Endothelial cell of umbilical vein (primary cell): ENCODE data around the gene OSBPL1A. TPM values are rescaled to one million over a fixed set of nuclear protein-coding genes. Genes with fewer than 3 reads are reported as not detected.

ENCODE experiments used
- BruUV-seq: library from RNA; stranded (reverse); fragments of 400-500 nt; replicated peaks from 2 replicates; lab custom pipeline; 2021; lab: Mats Ljungman, UMichigan
- CTCF ChIA-PET: fragments of 300-600, 350-600 bp; sonication (Branson Sonifier 250); formaldehyde crosslinking; loops from one replicate; lab custom pipeline; 2021; ENCODE audit warnings: antibody characterized with exemption, inconsistent platforms; lab: Charles Lee
- POLR2A ChIA-PET: fragments of 300-600, 350-600 bp; sonication (Branson Sonifier 250); formaldehyde crosslinking; loops from one replicate; lab custom pipeline; 2021; ENCODE audit warnings: antibody characterized with exemption, inconsistent platforms; lab: Charles Lee
- DNase-seq: peaks from one replicate; pipeline ENCODE4 v3.0.0-alpha.2; 2011; ENCODE audit warnings: low read depth, low spot score
- FAIRE-seq: peaks from 2 replicates; lab custom pipeline; 2011; peaks lifted over from hg19 to GRCh38; lab: Jason Lieb, UNC
- H2AFZ ChIP-seq: 2 replicates; pipeline ENCODE4 v1.6.0; 2012; ENCODE audit warnings: low read depth, low read length, control low read depth, inconsistent platforms
- H3K27ac ChIP-seq: 2 replicates; pipeline ENCODE4 v1.5.1; 2011; ENCODE audit warnings: low read depth, mild to moderate bottlenecking, control low read depth, low read length, moderate library complexity; ENCODE audit not compliant: insufficient read depth
- H3K27me3 ChIP-seq, 2 experiments: 2 replicates each; pipeline versions ENCODE4 v1.6.0 to v1.6.1; 2011; ENCODE audit warnings: low read length in 2 of 2, mixed read lengths in 1 of 2; ENCODE audit not compliant: control insufficient read depth in 2 of 2, insufficient read depth in 2 of 2
- H3K36me3 ChIP-seq, 2 experiments: 2 replicates in 1 of 2; 3 replicates in 1 of 2; pipeline ENCODE4 v1.5.1; 2011; ENCODE audit warnings: low read length in 2 of 2, mild to moderate bottlenecking in 1 of 2, moderate library complexity in 1 of 2; ENCODE audit not compliant: control insufficient read depth in 2 of 2, insufficient read depth in 2 of 2; ENCODE audit errors: extremely low read depth in 1 of 2
- H3K4me1 ChIP-seq: 3 replicates; pipeline ENCODE4 v1.5.1; 2011; ENCODE audit warnings: mild to moderate bottlenecking, low read length; ENCODE audit not compliant: control insufficient read depth, insufficient read depth; ENCODE audit errors: extremely low read depth
- H3K4me2 ChIP-seq: 2 replicates; pipeline ENCODE4 v1.6.1; 2011; ENCODE audit warnings: low read length, control low read depth, mixed read lengths; ENCODE audit not compliant: insufficient read depth
- H3K4me3 ChIP-seq, 3 experiments: fragments of 200-600 bp in 1 of 3; sonication (generic), shearing (Covaris generic) in 1 of 3; replicated peaks in 1 of 3; 2 replicates each; pipeline ENCODE4 v1.5.1; 2011 to 2016; ENCODE audit warnings: control low read depth in 3 of 3, low read length in 3 of 3, mild to moderate bottlenecking in 2 of 3, inconsistent platforms in 1 of 3, low read depth in 1 of 3, moderate library complexity in 1 of 3; ENCODE audit not compliant: insufficient read depth in 1 of 3
- H3K79me2 ChIP-seq: 2 replicates; pipeline ENCODE4 v1.6.0; 2012; ENCODE audit warnings: low read length, inconsistent platforms; ENCODE audit not compliant: control insufficient read depth, insufficient read depth
- H3K9ac ChIP-seq: replicated peaks from 2 replicates; pipeline ENCODE3; 2011; ENCODE audit warnings: low read length, control low read depth; ENCODE audit not compliant: insufficient read depth; ENCODE audit errors: extremely low read depth
- H3K9me1 ChIP-seq: replicated peaks from 3 replicates; pipeline ENCODE4 v1.6.0; 2011; ENCODE audit warnings: mild to moderate bottlenecking, low read length; ENCODE audit not compliant: control insufficient read depth, insufficient read depth; ENCODE audit errors: extremely low read depth
- H3K9me3 ChIP-seq: replicated peaks from 2 replicates; pipeline ENCODE4 v1.5.1; 2012; ENCODE audit warnings: low read length, inconsistent platforms; ENCODE audit not compliant: control insufficient read depth, insufficient read depth
- H4K20me1 ChIP-seq: replicated peaks from 2 replicates; pipeline ENCODE3; 2011; ENCODE audit warnings: mild to moderate bottlenecking, low read length; ENCODE audit not compliant: control insufficient read depth, insufficient read depth; ENCODE audit errors: extremely low read depth
- EZH2 ChIP-seq: IDR thresholded peaks from 2 replicates; pipeline ENCODE4 v1.6.1; 2012; ENCODE audit warnings: borderline replicate concordance, low read depth, mild to moderate bottlenecking, moderate library complexity, low read length, inconsistent platforms; ENCODE audit not compliant: severe bottlenecking
- FOS ChIP-seq: IDR thresholded peaks from 2 replicates; pipeline ENCODE4 v1.6.1; 2011; ENCODE audit warnings: mild to moderate bottlenecking, low read length, moderate library complexity, borderline replicate concordance; ENCODE audit not compliant: insufficient read depth
- GATA2 ChIP-seq: IDR thresholded peaks from 2 replicates; pipeline ENCODE4 v1.7.0; 2011; ENCODE audit warnings: low read depth, mild to moderate bottlenecking, moderate library complexity, mixed read lengths, low read length; ENCODE audit not compliant: insufficient read length, insufficient read depth
- JUN ChIP-seq: IDR thresholded peaks from 2 replicates; pipeline ENCODE4 v1.6.1; 2011; ENCODE audit warnings: borderline replicate concordance, low read depth; ENCODE audit not compliant: insufficient read length, insufficient read depth
- MAX ChIP-seq: IDR thresholded peaks from 2 replicates; pipeline ENCODE4 v1.6.1; 2011; ENCODE audit not compliant: insufficient read depth, insufficient read length
- MYC ChIP-seq: IDR thresholded peaks from one replicate; pipeline ENCODE4 v1.6.1; 2011; ENCODE audit warnings: mild to moderate bottlenecking, low read depth, low read length
- POLR2A ChIP-seq: IDR thresholded peaks from 2 replicates; pipeline ENCODE4 v1.6.1; 2012; ENCODE audit warnings: low read depth, mild to moderate bottlenecking, control low read depth, low read length
- POLR2AphosphoS5 ChIP-seq: IDR thresholded peaks from 2 replicates; pipeline ENCODE4 v1.6.1; 2012; ENCODE audit warnings: low read depth, mild to moderate bottlenecking, control low read depth, low read length, moderate library complexity; ENCODE audit not compliant: insufficient read depth
- dilution Hi-C: fragments of 300-500 bp; cut with MboI; formaldehyde crosslinking; loops from one replicate; pipeline ENCODE4 v1.15.0; 2019; ENCODE audit warnings: low sequenced_read_pairs; ENCODE audit not compliant: extremely low pct_ligation_motif_present
- intact Hi-C: fragments of 100-400 bp; cut with micrococcal nuclease; formaldehyde crosslinking; loops from one replicate; pipeline ENCODE4 v1.10.0; 2022
- polyA plus RNA-seq, 4 experiments: library from polyadenylated mRNA; depleted of rRNA in 3 of 4; stranded (reverse) in 3 of 4; unstranded in 1 of 4; fragments of >200 nt; gene quantifications; 2 replicates each; pipeline versions ENCODE4 v1.2.1 to v1.2.3, GENCODE V29; 2011 to 2012; ENCODE audit warnings: missing spikeins in 1 of 4
- total RNA-seq: library from RNA; stranded (reverse); gene quantifications from 2 replicates; pipeline ENCODE4 v1.2.3, GENCODE V29; 2021
- TF ChIP-seq, protein P1 (sequence below), 2 donors: IDR thresholded peaks; 1 replicate in 1 of 2; 2 replicates in 1 of 2; pipeline ENCODE4 v1.5.1; 2011; ENCODE audit warnings: low read length in 2 of 2, mild to moderate bottlenecking in 2 of 2, moderate library complexity in 2 of 2, control low read depth in 1 of 2, inconsistent platforms in 1 of 2, low read depth in 1 of 2; ENCODE audit not compliant: insufficient read depth in 1 of 2; ENCODE audit errors: extremely low read depth in 1 of 2

Gene OSBPL1A
- total and polyA plus RNA-seq, 2 donors (not counting 3 experiments of a cell fraction or from before 2014, with no cell fraction given): 6.4 to 16.5 TPM

- no TSS peak for BruUV-seq
- intact Hi-C loops (no loop called here), dilution Hi-C loops (no loop called here)
- H3K4me1 ChIP-seq: no peaks in the 10 kb centered on the region
- no peaks in the 10 kb centered on the region for H4K20me1 ChIP-seq
- no peak overlapping the region for H2AFZ ChIP-seq
- H3K4me2 ChIP-seq: no peak overlapping the region
- H3K9me1 ChIP-seq: no peaks in the 10 kb centered on the region
- no peak overlapping the region for H3K27ac ChIP-seq
- POLR2A ChIA-PET: no interaction called here
- peaks cover 6 to 12% of the 10 kb centered on the region in 2 experiments for H3K36me3 ChIP-seq
- no peak overlapping the region for H3K4me3 ChIP-seq
- DNase-seq (no peak), FAIRE-seq (no peak)
- CTCF ChIA-PET: interaction anchor here (0.8 to 2.2 kb wide), 7 partner anchors 12 to 87 kb away, joined by 3 to 13 read pairs (median 3); partner anchors contain the start of genes HRH4 and OSBPL1A
- H3K27me3 ChIP-seq: no peaks in the 10 kb centered on the region
- no peak for TF ChIP-seq JUN
- no peak for TF ChIP-seq POLR2A
- TF ChIP-seq, protein P1, sequence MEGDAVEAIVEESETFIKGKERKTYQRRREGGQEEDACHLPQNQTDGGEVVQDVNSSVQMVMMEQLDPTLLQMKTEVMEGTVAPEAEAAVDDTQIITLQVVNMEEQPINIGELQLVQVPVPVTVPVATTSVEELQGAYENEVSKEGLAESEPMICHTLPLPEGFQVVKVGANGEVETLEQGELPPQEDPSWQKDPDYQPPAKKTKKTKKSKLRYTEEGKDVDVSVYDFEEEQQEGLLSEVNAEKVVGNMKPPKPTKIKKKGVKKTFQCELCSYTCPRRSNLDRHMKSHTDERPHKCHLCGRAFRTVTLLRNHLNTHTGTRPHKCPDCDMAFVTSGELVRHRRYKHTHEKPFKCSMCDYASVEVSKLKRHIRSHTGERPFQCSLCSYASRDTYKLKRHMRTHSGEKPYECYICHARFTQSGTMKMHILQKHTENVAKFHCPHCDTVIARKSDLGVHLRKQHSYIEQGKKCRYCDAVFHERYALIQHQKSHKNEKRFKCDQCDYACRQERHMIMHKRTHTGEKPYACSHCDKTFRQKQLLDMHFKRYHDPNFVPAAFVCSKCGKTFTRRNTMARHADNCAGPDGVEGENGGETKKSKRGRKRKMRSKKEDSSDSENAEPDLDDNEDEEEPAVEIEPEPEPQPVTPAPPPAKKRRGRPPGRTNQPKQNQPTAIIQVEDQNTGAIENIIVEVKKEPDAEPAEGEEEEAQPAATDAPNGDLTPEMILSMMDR (IDR thresholded peaks at IDR 0.05; ENCODE audit: extremely low read depth in 1 of 2, insufficient read depth in 1 of 2, low read depth in 1 of 2, low read length in 2 of 2): no peak
- TF ChIP-seq FOS: no peak
- no peak for TF ChIP-seq MAX
- no peak for TF ChIP-seq GATA2
- no peak for TF ChIP-seq MYC
- no peak for TF ChIP-seq POLR2AphosphoS5
- TF ChIP-seq EZH2: no peak
- H3K9ac ChIP-seq: no peak overlapping the region
- H3K79me2 ChIP-seq: no peaks in the 10 kb centered on the region
- no peaks in the 10 kb centered on the region for H3K9me3 ChIP-seq
Measured at GRCh38 chr18:24446453-24446852, 48.8 kb upstream of the OSBPL1A start.
